ENCODE data around the gene RAB3IP.

GRCh38 chr12:69834576-69834975 lies 95.9 kb downstream of the RAB3IP start:
- no peak for TF ChIP-seq CTCF (conservative IDR thresholded peaks at IDR 0.05)
- no peak for TF ChIP-seq EZH2 (IDR thresholded peaks at IDR 0.05; ENCODE audit: low read depth)

Measured in PC-9 (cell line).